ENCODE results near the gene MAP1B. TPM values are rescaled to one million over a fixed set of nuclear protein-coding genes. Genes with fewer than 3 reads are reported as not detected.
A peak's percentile ranks its signal among the peaks of the same experiment; 100 is the strongest.

MAP1B gene
- total and polyA plus RNA-seq, 9 of the 15 experiments (the other 6 are each of a cell fraction or from before 2014, with no cell fraction given): 5.2 to 66.1 (median 17.3) TPM

- TF ChIP-seq CHD7 (IDR thresholded peaks at IDR 0.05; ENCODE audit: low read depth, low read length): no peak
- no peak for TF ChIP-seq RB1 (IDR thresholded peaks at IDR 0.05; ENCODE audit: low read depth)
- TF ChIP-seq HNRNPH1 (optimal IDR thresholded peaks at IDR 0.05; ENCODE audit: low read depth, low read length): no peak
- no peak for TF ChIP-seq RBM39 (optimal IDR thresholded peaks at IDR 0.05; ENCODE audit: low read depth, low read length)
- no peak for TF ChIP-seq ZNF592 (IDR thresholded peaks at IDR 0.05)
- TF ChIP-seq CEBPG (CRISPR knock-in tag; IDR thresholded peaks at IDR 0.05): peak; percentile 91
- TF ChIP-seq CEBPG (tag; conservative IDR thresholded peaks at IDR 0.05 in 1 of 2, IDR thresholded peaks at IDR 0.05 in 1 of 2): no peak; a peak in 1 of 4 replicates
These were observed at the start of gene MAP1B (continued) for GRCh38 chr5:72107131-72107900.

Measured in K562 (cell line).